ENCODE data around the gene TSPO2.

GRCh38 chr6:41038205-41038604, 4.1 kb upstream of the TSPO2 start:
- TF ChIP-seq, protein P1, sequence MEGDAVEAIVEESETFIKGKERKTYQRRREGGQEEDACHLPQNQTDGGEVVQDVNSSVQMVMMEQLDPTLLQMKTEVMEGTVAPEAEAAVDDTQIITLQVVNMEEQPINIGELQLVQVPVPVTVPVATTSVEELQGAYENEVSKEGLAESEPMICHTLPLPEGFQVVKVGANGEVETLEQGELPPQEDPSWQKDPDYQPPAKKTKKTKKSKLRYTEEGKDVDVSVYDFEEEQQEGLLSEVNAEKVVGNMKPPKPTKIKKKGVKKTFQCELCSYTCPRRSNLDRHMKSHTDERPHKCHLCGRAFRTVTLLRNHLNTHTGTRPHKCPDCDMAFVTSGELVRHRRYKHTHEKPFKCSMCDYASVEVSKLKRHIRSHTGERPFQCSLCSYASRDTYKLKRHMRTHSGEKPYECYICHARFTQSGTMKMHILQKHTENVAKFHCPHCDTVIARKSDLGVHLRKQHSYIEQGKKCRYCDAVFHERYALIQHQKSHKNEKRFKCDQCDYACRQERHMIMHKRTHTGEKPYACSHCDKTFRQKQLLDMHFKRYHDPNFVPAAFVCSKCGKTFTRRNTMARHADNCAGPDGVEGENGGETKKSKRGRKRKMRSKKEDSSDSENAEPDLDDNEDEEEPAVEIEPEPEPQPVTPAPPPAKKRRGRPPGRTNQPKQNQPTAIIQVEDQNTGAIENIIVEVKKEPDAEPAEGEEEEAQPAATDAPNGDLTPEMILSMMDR (conservative IDR thresholded peaks at IDR 0.05) = no peak
- TF ChIP-seq EZH2 (IDR thresholded peaks at IDR 0.05; ENCODE audit: low read depth) = no peak

Data from PC-9 (cell line).